Nephron (organoid): Measurements from ENCODE around the gene RPL27A.
A peak's percentile ranks its signal among the peaks of the same experiment; 100 is the strongest.

ENCODE experiments used
- H3K27ac Mint-ChIP-seq, 3 experiments: 2 replicates each; pipeline ENCODE4 v1.8.0; 2020; ENCODE audit warnings: mixed read lengths in 3 of 3, mild to moderate bottlenecking in 2 of 3, moderate library complexity in 1 of 3
- H3K27me3 Mint-ChIP-seq: 2 replicates; pipeline ENCODE4 v1.8.0; 2021; ENCODE audit warnings: low read depth, mild to moderate bottlenecking, moderate library complexity, mixed read lengths
- H3K36me3 Mint-ChIP-seq: 2 replicates; pipeline ENCODE4 v1.8.0; 2020; ENCODE audit warnings: low read depth, mixed read lengths
- H3K4me1 Mint-ChIP-seq: 2 replicates; pipeline ENCODE4 v1.8.0; 2020; ENCODE audit warnings: mixed read lengths
- H3K4me3 Mint-ChIP-seq, 3 experiments: 2 replicates each; pipeline ENCODE4 v1.8.0; 2020; ENCODE audit warnings: mild to moderate bottlenecking in 3 of 3, mixed read lengths in 3 of 3, moderate library complexity in 2 of 3
- H3K9me3 Mint-ChIP-seq: 2 replicates; pipeline ENCODE4 v1.8.0; 2020; ENCODE audit warnings: mixed read lengths
- CTCF ChIP-seq, 3 experiments: fragments of 200-600 bp; sonication (generic); IDR thresholded peaks; one replicate each; pipeline ENCODE4 v1.5.0; 2021; ENCODE audit warnings: antibody characterized with exemption in 3 of 3; ENCODE audit not compliant: unreplicated experiment in 3 of 3

The RPL27A gene

GRCh38 chr11:8689726-8690255 lies 7.2 kb downstream of the RPL27A start:
- peaks cover 74% of the 10 kb centered on the region for H3K36me3 Mint-ChIP-seq
- no peaks in the 10 kb centered on the region for H3K9me3 Mint-ChIP-seq
- no peaks in the 10 kb centered on the region for H3K27me3 Mint-ChIP-seq
- H3K27ac Mint-ChIP-seq, result peak overlapping the region in 2 of 3 experiments; percentile 63 to 93
- peak overlapping the region; percentile 84 to 96 (median 95) for H3K4me3 Mint-ChIP-seq
- TF ChIP-seq CTCF (IDR thresholded peaks at IDR 0.05; ENCODE audit: unreplicated experiment in 3 of 3), result no peak
- H3K4me1 Mint-ChIP-seq, result peaks cover 34% of the 10 kb centered on the region

GRCh38 chr11:8690374-8691342 lies 8.1 kb downstream of the RPL27A start:
- Mint-ChIP-seq H3K27me3 (no peaks in the 10 kb centered on the region), H3K27ac (peak overlapping the region in 2 of 3 experiments; percentile 63 to 93), H3K9me3 (no peaks in the 10 kb centered on the region), H3K36me3 (peaks cover 71% of the 10 kb centered on the region), H3K4me3 (peak overlapping the region; percentile 84 to 96 (median 95)), H3K4me1 (peaks cover 27% of the 10 kb centered on the region)
- no peak for TF ChIP-seq CTCF (IDR thresholded peaks at IDR 0.05; ENCODE audit: unreplicated experiment in 3 of 3)

- peaks cover 73% of the 10 kb centered on the region for H3K36me3 Mint-ChIP-seq
- peaks cover 27% of the 10 kb centered on the region for H3K4me1 Mint-ChIP-seq
- H3K4me3 Mint-ChIP-seq, result no peak overlapping the region
- TF ChIP-seq CTCF (IDR thresholded peaks at IDR 0.05; ENCODE audit: unreplicated experiment in 3 of 3), result no peak
- no peak overlapping the region for H3K27ac Mint-ChIP-seq
- H3K9me3 Mint-ChIP-seq, result no peaks in the 10 kb centered on the region
- no peaks in the 10 kb centered on the region for H3K27me3 Mint-ChIP-seq
These were observed 9.0 kb downstream of the RPL27A start for GRCh38 chr11:8691601-8692000.

- no peaks in the 10 kb centered on the region for H3K9me3 Mint-ChIP-seq
- no peak overlapping the region for H3K4me3 Mint-ChIP-seq
- H3K36me3 Mint-ChIP-seq, result peaks cover 77% of the 10 kb centered on the region
- TF ChIP-seq CTCF (IDR thresholded peaks at IDR 0.05; ENCODE audit: unreplicated experiment in 3 of 3), result no peak
- H3K27me3 Mint-ChIP-seq, result no peaks in the 10 kb centered on the region
- no peak overlapping the region for H3K27ac Mint-ChIP-seq
- H3K4me1 Mint-ChIP-seq, result peaks cover 27% of the 10 kb centered on the region
These were observed 9.8 kb downstream of the RPL27A start for GRCh38 chr11:8692417-8692816.

GRCh38 chr11:8693010-8693551 lies 10.5 kb downstream of the RPL27A start:
- Mint-ChIP-seq H3K4me1 (peaks cover 22% of the 10 kb centered on the region), H3K36me3 (peaks cover 79% of the 10 kb centered on the region), H3K27ac (no peak overlapping the region), H3K9me3 (no peaks in the 10 kb centered on the region), H3K27me3 (no peaks in the 10 kb centered on the region), H3K4me3 (no peak overlapping the region)
- TF ChIP-seq CTCF (IDR thresholded peaks at IDR 0.05; ENCODE audit: unreplicated experiment in 3 of 3), result no peak
